ENCODE results near the gene RPL28.

The RPL28 gene

DNA sequence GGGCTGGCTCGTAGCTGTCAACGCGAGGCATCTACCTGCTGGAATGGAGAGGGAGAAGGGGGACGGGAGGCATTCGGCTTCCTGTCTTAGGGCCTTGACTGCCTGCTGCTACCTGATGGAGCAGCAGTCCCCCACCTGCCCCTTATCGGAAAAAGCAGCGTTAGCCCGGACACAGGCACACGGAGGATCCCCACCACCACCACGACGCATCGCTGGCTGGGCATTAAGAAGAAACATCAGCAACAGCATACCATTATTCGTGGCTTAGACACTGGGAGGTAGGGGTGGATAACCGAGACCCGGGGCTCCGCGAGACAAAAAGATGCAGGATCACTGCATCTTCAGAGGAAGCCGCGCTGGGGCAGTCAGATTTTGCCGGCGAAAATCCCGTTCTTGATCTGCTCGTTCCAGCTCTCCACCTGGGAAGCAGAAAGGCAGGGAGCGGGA lies 32.4 kb upstream of the RPL28 start:
- TF ChIP-seq POLR2AphosphoS5 (IDR thresholded peaks at IDR 0.05; ENCODE audit: low read depth, low read length): no peak

DNA sequence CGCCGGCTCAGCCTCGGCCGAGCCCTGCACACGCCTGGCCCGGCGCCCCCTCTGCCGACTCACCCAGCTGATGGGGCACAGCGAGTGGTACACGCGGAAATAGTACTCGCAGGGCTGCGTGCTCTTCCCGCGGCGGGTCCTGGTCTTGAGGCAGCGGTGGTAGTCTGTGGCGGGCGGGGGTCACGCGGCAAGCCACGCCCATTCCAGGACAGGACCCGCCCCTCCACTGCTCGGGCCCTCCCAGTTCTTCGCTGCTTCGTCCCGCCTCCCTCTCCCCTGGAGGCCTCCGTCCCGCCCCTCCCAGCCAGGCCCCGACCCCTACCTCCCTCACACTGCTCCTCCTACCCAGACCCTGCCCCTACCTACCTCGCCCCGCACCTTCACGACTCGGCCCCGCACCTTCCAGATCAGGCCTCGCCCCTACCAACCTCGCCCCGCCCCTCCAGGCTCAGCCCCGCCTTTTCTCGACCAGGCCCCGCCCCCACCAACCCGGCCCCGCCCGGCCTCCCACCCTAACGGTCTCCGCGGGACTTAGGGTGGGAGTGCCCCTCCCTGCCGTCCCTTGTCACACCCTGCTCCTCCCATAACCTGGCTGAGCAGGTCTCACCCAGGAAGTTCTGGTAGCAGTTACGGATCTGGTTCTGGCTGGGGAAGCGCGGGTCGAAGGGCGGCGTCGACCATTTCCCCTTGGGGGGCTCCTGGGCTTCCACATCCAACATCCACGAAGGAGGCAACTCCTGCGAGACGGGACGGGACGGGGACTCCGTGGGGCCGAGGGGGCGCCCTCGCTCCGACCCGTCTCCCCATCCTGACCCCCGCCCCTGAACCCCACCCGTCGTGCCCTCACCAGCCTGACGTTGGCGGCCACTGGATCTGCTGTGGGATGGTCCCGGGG lies 31.7 kb upstream of the RPL28 start:
- TF ChIP-seq FOXP2 (optimal IDR thresholded peaks at IDR 0.05; ENCODE audit: borderline replicate concordance, extremely low read depth, extremely low read length, insufficient read depth): no peak
- TF ChIP-seq SIN3A (IDR thresholded peaks at IDR 0.05; ENCODE audit: borderline replicate concordance, insufficient read depth, low read length): no peak
- TF ChIP-seq TAF1 (IDR thresholded peaks at IDR 0.05; ENCODE audit: borderline replicate concordance, insufficient read depth, low read length): no peak
- no peak for TF ChIP-seq POLR2AphosphoS5 (IDR thresholded peaks at IDR 0.05; ENCODE audit: low read depth, low read length)
- TF ChIP-seq, protein P1, sequence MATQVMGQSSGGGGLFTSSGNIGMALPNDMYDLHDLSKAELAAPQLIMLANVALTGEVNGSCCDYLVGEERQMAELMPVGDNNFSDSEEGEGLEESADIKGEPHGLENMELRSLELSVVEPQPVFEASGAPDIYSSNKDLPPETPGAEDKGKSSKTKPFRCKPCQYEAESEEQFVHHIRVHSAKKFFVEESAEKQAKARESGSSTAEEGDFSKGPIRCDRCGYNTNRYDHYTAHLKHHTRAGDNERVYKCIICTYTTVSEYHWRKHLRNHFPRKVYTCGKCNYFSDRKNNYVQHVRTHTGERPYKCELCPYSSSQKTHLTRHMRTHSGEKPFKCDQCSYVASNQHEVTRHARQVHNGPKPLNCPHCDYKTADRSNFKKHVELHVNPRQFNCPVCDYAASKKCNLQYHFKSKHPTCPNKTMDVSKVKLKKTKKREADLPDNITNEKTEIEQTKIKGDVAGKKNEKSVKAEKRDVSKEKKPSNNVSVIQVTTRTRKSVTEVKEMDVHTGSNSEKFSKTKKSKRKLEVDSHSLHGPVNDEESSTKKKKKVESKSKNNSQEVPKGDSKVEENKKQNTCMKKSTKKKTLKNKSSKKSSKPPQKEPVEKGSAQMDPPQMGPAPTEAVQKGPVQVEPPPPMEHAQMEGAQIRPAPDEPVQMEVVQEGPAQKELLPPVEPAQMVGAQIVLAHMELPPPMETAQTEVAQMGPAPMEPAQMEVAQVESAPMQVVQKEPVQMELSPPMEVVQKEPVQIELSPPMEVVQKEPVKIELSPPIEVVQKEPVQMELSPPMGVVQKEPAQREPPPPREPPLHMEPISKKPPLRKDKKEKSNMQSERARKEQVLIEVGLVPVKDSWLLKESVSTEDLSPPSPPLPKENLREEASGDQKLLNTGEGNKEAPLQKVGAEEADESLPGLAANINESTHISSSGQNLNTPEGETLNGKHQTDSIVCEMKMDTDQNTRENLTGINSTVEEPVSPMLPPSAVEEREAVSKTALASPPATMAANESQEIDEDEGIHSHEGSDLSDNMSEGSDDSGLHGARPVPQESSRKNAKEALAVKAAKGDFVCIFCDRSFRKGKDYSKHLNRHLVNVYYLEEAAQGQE (IDR thresholded peaks at IDR 0.05; ENCODE audit: insufficient read depth in 1 of 2, low read depth in 2 of 2, low read length in 2 of 2): no peak

DNA sequence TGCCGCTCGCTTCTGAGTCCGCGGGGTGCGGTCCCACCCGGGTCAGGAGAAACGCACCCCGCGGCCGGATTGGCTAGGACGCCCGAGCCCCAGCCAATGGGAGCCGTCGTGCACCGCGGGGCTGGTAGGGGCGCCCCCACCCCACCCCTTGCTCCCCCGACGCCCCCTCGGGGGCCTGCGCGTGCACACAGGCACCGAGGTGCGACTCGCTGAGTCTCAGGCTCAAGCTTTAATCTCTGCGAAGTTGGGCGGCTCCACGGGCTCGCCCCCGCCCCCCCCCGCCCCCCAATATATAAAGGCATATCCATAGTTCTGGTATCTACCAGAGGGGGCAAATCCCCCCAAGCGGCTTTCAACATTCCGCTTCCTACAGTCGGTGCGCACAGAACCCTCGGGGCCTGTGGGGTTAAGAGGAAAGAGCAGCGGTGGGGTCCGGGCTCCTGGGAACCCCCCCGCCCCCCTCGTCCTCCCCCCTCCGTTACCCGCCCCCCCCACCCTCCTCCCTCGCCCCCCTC lies 31.0 kb upstream of the RPL28 start, which contains the start of gene COX6B2:
Gene COX6B2 (minus strand): TSS at position 22 of the 515 bp plus-strand sequence. CDS start 198 bp downstream, outside the sequence.
- TF ChIP-seq POLR2AphosphoS5 (IDR thresholded peaks at IDR 0.05; ENCODE audit: low read depth, low read length): no peak
- no peak for TF ChIP-seq FOXP2 (optimal IDR thresholded peaks at IDR 0.05; ENCODE audit: borderline replicate concordance, extremely low read depth, extremely low read length, insufficient read depth)
- TF ChIP-seq, protein P1 (IDR thresholded peaks at IDR 0.05; ENCODE audit: insufficient read depth in 1 of 2, low read depth in 2 of 2, low read length in 2 of 2): no peak
- TF ChIP-seq SIN3A (IDR thresholded peaks at IDR 0.05; ENCODE audit: borderline replicate concordance, insufficient read depth, low read length): no peak
- no peak for TF ChIP-seq TAF1 (IDR thresholded peaks at IDR 0.05; ENCODE audit: borderline replicate concordance, insufficient read depth, low read length)

DNA sequence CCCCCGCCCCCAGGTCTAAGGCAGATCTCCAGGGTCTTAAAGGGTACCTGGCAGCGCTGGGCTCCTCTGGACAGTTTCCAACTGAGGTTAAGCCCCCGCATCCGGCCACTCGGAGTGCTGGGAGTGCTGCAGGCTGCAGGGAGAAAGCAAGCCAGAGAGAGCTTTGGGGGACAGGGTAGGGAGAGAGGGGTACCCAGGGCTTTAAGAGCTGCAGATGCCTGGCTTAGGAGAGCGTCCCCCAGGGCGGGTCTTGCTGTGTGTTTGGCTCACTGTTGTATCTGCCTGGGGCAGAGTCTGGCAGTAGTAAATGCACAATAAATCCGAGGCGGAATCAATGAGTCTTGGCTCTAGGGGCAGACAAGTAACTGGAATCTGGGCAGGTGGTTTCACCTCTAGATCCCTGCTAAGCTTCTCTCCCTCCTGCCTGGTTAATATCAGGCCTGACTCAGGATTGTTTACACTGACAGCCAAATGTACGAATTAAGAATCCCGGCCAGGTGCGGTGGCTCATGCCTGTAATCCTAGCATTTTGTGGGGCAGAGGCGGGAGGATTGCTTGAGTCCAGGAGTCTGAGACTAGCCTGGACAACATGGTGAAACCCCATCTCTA lies 30.4 kb upstream of the RPL28 start:
- TF ChIP-seq FOXP2 (optimal IDR thresholded peaks at IDR 0.05; ENCODE audit: borderline replicate concordance, extremely low read depth, extremely low read length, insufficient read depth) (no peak), POLR2AphosphoS5 (IDR thresholded peaks at IDR 0.05; ENCODE audit: low read depth, low read length) (no peak), SIN3A (IDR thresholded peaks at IDR 0.05; ENCODE audit: borderline replicate concordance, insufficient read depth, low read length) (no peak), TAF1 (IDR thresholded peaks at IDR 0.05; ENCODE audit: borderline replicate concordance, insufficient read depth, low read length) (no peak)
- TF ChIP-seq, protein P1 (IDR thresholded peaks at IDR 0.05; ENCODE audit: insufficient read depth in 1 of 2, low read depth in 2 of 2, low read length in 2 of 2): no peak

DNA sequence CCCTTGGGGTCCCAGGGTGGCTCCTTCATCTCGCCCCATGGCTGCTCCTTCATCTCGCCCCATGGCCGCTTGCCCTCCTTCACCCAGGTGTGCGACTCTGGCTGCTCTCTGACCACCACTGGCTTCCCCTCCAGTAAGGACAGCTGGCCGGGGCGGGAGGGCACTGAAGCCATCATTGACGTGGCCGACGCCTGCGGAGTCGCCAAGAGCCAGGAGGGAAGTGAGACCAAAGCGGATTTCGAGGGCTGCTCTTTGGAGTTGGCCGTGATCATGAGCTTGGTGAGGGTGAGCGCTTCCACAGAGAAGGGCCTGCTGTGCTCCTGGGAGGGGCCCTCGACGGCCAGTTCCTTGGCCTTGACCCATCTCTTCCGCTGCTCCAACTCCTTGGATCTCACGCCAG lies 27.2 kb upstream of the RPL28 start:
- TF ChIP-seq TAF1 (IDR thresholded peaks at IDR 0.05; ENCODE audit: borderline replicate concordance, insufficient read depth, low read length) (no peak), POLR2AphosphoS5 (IDR thresholded peaks at IDR 0.05; ENCODE audit: low read depth, low read length) (no peak), FOXP2 (optimal IDR thresholded peaks at IDR 0.05; ENCODE audit: borderline replicate concordance, extremely low read depth, extremely low read length, insufficient read depth) (no peak), SIN3A (IDR thresholded peaks at IDR 0.05; ENCODE audit: borderline replicate concordance, insufficient read depth, low read length) (no peak)
- TF ChIP-seq, protein P1 (IDR thresholded peaks at IDR 0.05; ENCODE audit: insufficient read depth in 1 of 2, low read depth in 2 of 2, low read length in 2 of 2): no peak

Measured in PFSK-1 (cell line).